Osteocyte (in vitro differentiated cells): Measurements from ENCODE around the gene MLKL. TPM values are rescaled to one million over a fixed set of nuclear protein-coding genes. Genes with fewer than 3 reads are reported as not detected.

Experiments
- DNase-seq: peaks from one replicate; pipeline ENCODE4 v3.0.0; 2021; ENCODE audit warnings: mixed read lengths; ENCODE audit not compliant: unreplicated experiment; ENCODE audit errors: extremely low spot score
- H3K27ac Mint-ChIP-seq: one replicate; pipeline ENCODE4 v1.8.0; 2021; ENCODE audit warnings: mild to moderate bottlenecking, mixed read lengths; ENCODE audit not compliant: unreplicated experiment
- H3K27me3 Mint-ChIP-seq: one replicate; pipeline ENCODE4 v1.8.0; 2021; ENCODE audit warnings: mixed read lengths; ENCODE audit not compliant: unreplicated experiment
- H3K36me3 Mint-ChIP-seq: one replicate; pipeline ENCODE4 v1.8.0; 2021; ENCODE audit warnings: mixed read lengths; ENCODE audit not compliant: unreplicated experiment
- H3K4me1 Mint-ChIP-seq: one replicate; pipeline ENCODE4 v1.8.0; 2021; ENCODE audit warnings: mixed read lengths; ENCODE audit not compliant: unreplicated experiment
- H3K4me3 Mint-ChIP-seq: one replicate; pipeline ENCODE4 v1.8.0; 2021; ENCODE audit warnings: mild to moderate bottlenecking, moderate library complexity, mixed read lengths; ENCODE audit not compliant: unreplicated experiment
- H3K9me3 Mint-ChIP-seq: one replicate; pipeline ENCODE4 v1.8.0; 2021; ENCODE audit warnings: mixed read lengths; ENCODE audit not compliant: unreplicated experiment
- total RNA-seq: library from RNA; stranded (reverse); gene quantifications from 2 replicates; pipeline ENCODE4 v1.2.1, GENCODE V29; 2021
- TF ChIP-seq, protein P1 (sequence below): fragments of 200-600 bp; sonication (generic); IDR thresholded peaks from 2 replicates; pipeline ENCODE4 v1.5.0; 2021; ENCODE audit warnings: antibody characterized with exemption, mild to moderate bottlenecking, moderate library complexity

MLKL gene
- total RNA-seq, 1 donor from 2014 or later = 1.3 TPM

DNA sequence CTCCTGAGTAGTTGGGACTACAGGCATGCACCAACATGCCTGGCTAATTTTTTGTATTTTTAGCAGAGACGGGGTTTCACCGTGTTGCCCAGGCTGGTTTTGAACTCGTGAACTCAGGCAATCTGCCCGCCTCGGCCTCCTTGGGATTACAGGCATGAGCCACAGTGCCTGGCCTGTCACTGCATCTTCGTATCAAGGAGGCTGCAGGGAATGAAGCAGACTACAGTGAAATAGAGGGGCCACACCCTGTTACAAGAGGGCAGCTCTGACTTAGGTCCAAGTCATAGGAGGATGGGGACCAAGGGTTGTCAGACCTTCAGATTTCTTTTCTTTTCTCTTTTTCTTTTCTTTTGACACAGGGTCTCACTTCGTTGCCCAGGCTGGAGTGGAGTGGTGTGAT, 45.3 kb upstream of the MLKL start:
- Mint-ChIP-seq H3K27me3 (no peaks in the 10 kb centered on the region), H3K36me3 (no peaks in the 10 kb centered on the region), H3K4me3 (no peak overlapping the region), H3K9me3 (no peaks in the 10 kb centered on the region), H3K27ac (no peak overlapping the region), H3K4me1 (peaks cover 18% of the 10 kb centered on the region)
- DNase-seq = no peak
- TF ChIP-seq, protein P1, sequence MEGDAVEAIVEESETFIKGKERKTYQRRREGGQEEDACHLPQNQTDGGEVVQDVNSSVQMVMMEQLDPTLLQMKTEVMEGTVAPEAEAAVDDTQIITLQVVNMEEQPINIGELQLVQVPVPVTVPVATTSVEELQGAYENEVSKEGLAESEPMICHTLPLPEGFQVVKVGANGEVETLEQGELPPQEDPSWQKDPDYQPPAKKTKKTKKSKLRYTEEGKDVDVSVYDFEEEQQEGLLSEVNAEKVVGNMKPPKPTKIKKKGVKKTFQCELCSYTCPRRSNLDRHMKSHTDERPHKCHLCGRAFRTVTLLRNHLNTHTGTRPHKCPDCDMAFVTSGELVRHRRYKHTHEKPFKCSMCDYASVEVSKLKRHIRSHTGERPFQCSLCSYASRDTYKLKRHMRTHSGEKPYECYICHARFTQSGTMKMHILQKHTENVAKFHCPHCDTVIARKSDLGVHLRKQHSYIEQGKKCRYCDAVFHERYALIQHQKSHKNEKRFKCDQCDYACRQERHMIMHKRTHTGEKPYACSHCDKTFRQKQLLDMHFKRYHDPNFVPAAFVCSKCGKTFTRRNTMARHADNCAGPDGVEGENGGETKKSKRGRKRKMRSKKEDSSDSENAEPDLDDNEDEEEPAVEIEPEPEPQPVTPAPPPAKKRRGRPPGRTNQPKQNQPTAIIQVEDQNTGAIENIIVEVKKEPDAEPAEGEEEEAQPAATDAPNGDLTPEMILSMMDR = no peak

DNA sequence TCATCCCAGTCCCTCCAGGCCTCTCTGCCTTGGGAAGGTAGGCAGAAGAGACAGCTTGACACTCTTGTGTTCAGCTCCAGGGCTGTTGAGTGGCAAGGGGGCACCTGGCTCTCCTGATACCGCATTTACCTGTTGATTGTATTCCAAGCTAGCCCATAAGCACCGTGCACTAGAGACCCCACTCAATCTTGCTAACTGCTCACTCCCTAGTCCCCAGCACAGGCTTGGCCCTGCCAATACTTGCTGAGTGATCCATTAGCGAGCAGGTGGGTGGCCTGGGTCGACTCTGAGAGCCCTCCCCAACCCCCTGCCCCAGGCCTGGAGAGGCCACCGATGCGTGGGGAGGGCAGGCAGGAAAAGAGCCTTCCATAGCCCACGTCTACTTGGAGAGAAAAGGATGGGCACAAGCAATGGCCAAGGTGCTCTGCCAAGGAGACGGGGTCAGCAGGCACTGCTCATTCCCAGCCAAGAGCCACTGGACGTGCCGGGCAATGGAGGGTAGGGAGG, 44.5 kb upstream of the MLKL start:
- Mint-ChIP-seq H3K36me3 (no peaks in the 10 kb centered on the region), H3K9me3 (no peaks in the 10 kb centered on the region), H3K4me3 (no peak overlapping the region), H3K4me1 (peaks cover 18% of the 10 kb centered on the region), H3K27me3 (no peaks in the 10 kb centered on the region), H3K27ac (no peak overlapping the region)
- DNase-seq = peak; percentile 72
- TF ChIP-seq, protein P1 = no peak

DNA sequence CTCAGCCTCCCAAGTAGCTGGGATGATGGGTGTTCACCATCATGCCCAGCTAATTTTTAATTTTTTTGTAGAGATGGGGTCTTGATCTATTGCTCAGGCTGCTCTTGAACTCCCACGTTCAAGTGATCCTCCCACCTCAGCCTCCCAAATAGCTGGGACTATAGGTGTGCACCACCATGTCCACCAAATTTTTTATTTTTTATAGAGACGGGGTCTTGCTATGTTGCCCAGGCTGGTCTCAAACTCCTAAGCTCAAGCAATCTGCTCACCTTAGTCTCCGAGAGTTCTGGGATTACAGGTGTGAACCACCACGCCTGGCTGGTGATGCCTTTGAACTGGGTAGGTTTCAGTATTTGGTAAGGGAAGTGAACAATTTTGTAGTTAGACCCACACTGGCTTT, 43.9 kb upstream of the MLKL start:
- DNase-seq = no peak
- TF ChIP-seq, protein P1 = no peak
- Mint-ChIP-seq H3K4me1 (peaks cover 17% of the 10 kb centered on the region), H3K27ac (no peak overlapping the region), H3K9me3 (no peaks in the 10 kb centered on the region), H3K27me3 (no peaks in the 10 kb centered on the region), H3K36me3 (no peaks in the 10 kb centered on the region), H3K4me3 (no peak overlapping the region)

DNA sequence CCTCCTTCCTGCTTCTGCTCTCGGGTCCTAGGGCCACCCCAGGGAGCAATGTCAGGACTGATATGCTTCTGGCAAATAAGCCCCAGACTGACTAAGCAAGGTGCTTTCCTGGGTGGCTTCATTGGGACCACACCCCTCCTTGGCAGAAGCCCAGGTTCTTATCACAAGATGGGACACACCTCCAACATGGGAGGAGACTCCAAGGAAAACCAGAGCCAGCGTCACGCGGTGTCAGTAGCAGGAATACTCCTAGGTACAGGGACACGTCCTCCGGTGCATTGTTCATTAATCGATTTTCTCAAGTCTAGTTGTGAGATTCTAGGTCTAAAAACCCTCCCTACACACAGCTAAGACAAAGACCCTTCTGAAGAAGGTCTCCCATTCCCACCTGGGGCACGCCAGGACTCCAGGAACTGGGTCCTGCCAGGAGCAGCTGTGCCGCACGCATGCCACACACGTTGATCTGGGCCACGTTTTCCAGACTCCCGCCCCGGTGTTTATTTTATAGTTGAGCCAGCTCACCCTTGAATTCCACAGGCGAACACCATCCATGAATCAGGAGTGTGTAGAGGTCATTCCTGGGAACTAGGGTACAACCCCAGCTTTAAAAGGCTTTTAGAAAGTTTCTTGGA, 43.1 kb upstream of the MLKL start:
- TF ChIP-seq, protein P1 = no peak
- no peaks in the 10 kb centered on the region for H3K27me3 Mint-ChIP-seq
- no peaks in the 10 kb centered on the region for H3K9me3 Mint-ChIP-seq
- no peak overlapping the region for H3K27ac Mint-ChIP-seq
- peaks cover 14% of the 10 kb centered on the region for H3K4me1 Mint-ChIP-seq
- H3K36me3 Mint-ChIP-seq = no peaks in the 10 kb centered on the region
- no peak for DNase-seq
- H3K4me3 Mint-ChIP-seq = no peak overlapping the region

DNA sequence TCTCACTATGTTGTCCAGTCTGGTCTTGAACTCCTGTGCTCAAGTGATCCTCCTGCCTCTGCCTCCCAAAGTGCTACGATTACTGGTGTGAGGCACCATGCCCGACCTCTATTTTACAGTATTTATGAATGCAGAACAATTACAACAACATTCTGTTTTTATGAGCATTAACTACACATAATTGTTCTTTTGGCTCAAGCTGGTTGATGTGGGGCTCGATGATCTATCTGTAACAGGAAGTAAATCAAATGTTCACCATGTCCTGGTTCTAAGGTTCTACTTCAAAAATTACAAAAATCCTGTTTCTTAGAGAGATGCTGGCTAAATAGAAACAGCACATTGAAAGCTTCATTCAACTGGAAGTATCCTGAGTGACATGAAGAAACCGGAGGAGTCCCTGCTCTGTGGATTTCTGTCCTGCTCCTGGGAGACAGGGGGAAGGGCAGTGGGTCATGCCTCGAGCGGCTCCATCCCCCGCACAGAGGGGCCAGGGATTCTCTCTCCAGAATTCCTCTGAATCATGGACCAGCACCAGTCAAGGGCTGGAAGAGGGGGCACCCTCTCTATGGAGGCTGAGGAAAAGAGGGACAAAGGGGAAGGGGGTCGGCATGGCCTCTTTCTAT, 42.5 kb upstream of the MLKL start:
- Mint-ChIP-seq H3K27me3 (no peaks in the 10 kb centered on the region), H3K9me3 (no peaks in the 10 kb centered on the region), H3K27ac (no peak overlapping the region), H3K36me3 (no peaks in the 10 kb centered on the region), H3K4me1 (peaks cover 16% of the 10 kb centered on the region), H3K4me3 (no peak overlapping the region)
- TF ChIP-seq, protein P1 = no peak
- no peak for DNase-seq
